NB4 (cell line): ENCODE measurements around the gene KCNQ1.

ENCODE experiments used
- DNase-seq: peaks from one replicate; pipeline ENCODE4 v3.0.0; 2010; ENCODE audit warnings: low read depth
- H3K4me3 ChIP-seq: one replicate; pipeline ENCODE4 v1.5.1; 2011; ENCODE audit warnings: mild to moderate bottlenecking, low read depth, low read length, moderate library complexity
- MYC ChIP-seq: IDR thresholded peaks from 2 replicates; pipeline ENCODE4 v1.6.1; 2011; ENCODE audit warnings: low read depth, low read length
- POLR2A ChIP-seq: IDR thresholded peaks from 2 replicates; pipeline ENCODE4 v1.6.1; 2011; ENCODE audit warnings: mild to moderate bottlenecking; ENCODE audit not compliant: insufficient read length; ENCODE audit errors: extremely low read depth
- TF ChIP-seq, protein P1 (sequence below): IDR thresholded peaks from 2 replicates; pipeline ENCODE4 v1.6.1; 2011; ENCODE audit warnings: low read depth, low read length
- TF ChIP-seq, protein P2 (sequence below): IDR thresholded peaks from one replicate; pipeline ENCODE4 v1.5.1; 2012; ENCODE audit warnings: low read depth, low read length

Gene KCNQ1

DNA sequence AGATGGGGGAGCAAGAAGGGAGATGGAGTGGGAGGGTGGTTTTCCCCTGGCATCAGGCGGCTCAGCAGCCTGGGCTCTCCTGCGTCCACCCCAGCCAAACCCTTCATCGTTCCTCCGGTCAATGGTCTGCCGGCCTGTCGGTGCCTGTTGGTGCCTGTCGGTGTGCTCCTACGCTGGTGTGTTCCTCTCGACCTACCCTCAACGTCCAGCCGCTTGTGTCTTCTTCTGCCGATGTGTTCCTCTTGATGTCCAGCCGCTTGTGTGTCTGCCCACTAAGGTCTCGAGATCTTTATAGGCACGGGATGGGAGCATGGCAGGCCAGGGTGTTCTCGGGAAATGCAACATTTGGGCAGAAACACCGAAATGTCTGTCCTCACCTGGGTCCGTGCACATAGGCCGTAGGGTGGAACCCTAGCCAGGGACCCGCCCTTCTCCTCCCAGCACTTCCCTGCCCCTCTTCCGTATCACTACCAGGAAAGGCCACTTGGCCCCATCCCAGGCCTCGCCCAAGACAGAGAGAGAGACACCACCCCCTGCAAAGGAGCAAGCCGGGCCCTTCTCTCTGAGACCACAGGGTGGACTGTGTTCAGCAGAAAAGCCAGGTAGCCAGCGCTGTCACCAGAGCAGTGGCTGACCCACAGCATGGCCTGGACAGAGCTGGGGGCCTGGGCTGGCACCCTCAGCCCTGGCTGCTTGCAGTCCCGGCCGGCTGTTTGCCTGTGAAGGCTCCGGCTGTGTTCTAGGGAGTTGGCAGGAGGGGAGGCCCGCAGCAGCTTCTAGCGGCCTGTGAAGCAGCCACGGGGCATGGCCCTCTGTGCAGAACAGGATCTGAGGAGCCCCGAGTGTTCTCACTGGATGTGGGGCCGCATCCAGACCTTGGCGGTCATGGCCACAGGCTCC lies 316.6 kb downstream of the KCNQ1 start:
- no peak for DNase-seq
- H3K4me3 ChIP-seq, result no peak overlapping the region
- TF ChIP-seq POLR2A (no peak), MYC (no peak)
- TF ChIP-seq, protein P1, sequence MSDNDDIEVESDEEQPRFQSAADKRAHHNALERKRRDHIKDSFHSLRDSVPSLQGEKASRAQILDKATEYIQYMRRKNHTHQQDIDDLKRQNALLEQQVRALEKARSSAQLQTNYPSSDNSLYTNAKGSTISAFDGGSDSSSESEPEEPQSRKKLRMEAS, result no peak
- TF ChIP-seq, protein P2, sequence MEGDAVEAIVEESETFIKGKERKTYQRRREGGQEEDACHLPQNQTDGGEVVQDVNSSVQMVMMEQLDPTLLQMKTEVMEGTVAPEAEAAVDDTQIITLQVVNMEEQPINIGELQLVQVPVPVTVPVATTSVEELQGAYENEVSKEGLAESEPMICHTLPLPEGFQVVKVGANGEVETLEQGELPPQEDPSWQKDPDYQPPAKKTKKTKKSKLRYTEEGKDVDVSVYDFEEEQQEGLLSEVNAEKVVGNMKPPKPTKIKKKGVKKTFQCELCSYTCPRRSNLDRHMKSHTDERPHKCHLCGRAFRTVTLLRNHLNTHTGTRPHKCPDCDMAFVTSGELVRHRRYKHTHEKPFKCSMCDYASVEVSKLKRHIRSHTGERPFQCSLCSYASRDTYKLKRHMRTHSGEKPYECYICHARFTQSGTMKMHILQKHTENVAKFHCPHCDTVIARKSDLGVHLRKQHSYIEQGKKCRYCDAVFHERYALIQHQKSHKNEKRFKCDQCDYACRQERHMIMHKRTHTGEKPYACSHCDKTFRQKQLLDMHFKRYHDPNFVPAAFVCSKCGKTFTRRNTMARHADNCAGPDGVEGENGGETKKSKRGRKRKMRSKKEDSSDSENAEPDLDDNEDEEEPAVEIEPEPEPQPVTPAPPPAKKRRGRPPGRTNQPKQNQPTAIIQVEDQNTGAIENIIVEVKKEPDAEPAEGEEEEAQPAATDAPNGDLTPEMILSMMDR, result no peak

DNA sequence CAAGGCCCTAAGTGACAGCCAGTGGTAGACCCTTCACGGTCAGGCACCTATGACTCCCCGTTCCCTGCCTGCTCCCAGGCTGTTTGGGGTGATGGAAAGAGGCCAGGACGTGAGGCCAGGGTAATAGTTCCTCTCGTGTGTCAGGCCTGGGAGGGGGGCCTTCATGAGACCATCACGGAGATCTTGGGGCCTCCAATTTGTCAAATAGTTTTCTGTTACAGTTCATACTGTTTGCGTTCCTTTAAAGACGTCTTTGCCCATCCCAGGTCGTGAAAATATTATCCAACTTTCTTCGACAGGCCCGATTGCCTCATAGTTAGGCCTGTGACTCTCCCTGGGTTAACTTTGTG lies 317.2 kb downstream of the KCNQ1 start:
- no peak for DNase-seq
- no peak overlapping the region for H3K4me3 ChIP-seq
- TF ChIP-seq, protein P1, result no peak
- no peak for TF ChIP-seq MYC
- TF ChIP-seq POLR2A, result no peak
- TF ChIP-seq, protein P2, result no peak

DNA sequence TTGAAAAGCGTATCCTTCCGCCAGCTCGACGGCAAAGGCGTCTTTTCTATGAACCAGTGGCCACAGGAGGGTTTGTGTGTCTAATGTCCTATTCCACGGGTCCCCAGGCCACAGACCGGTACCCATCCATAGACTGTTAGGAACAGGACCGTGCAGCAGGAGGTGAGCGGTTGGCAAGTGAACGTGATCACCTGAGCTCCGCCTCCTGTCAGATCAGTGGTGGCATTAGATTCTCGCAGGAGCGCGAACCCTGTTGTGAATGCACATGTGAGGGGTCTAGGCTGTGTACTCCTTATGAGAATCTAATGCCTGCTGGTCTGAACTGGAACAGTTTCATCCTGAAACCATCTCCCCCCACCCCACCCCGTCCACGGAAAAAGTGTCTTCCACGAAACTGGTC lies 317.6 kb downstream of the KCNQ1 start:
- TF ChIP-seq, protein P2, result no peak
- TF ChIP-seq, protein P1, result no peak
- TF ChIP-seq POLR2A, result no peak
- no peak for TF ChIP-seq MYC
- no peak for DNase-seq
- no peak overlapping the region for H3K4me3 ChIP-seq

DNA sequence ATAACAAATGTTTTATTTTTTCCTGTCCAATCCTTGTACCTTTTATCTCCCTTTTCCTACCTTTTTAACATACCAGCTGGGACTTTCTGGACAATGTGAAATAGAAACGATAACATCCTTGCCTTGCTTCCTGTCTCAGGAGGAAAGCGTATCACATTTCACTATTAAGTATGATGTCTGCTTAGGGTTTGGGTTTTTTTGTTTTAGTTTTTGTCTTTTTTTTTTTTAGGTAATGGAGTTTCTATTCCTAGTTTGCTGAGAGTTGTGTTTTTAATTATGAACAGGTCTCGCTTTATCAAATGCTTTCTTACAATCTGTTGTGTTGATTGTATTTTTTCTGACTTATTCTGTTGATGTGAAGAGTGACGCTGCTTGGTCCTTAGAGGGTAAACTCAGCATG lies 319.2 kb downstream of the KCNQ1 start:
- TF ChIP-seq, protein P2, result no peak
- TF ChIP-seq POLR2A, result no peak
- TF ChIP-seq, protein P1, result no peak
- TF ChIP-seq MYC, result no peak
- DNase-seq, result no peak

DNA sequence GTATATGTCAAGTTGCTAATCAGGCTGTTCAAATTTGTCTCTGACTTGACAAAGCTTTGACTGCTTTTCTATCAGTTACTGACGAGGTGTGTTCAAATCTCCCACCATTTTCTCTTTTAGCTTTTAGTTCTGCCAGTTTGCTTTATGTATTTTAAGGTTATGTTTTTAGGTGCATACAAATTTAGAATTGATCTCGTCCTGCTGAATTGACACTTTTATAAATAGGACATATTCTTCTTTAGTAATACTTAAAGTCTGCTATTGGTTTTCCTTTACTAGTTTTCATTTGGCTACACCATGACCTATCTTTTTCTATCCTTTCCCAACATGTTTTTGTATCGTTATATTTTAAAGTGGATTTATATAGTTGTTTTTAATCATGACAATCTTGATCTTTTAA lies 320.7 kb downstream of the KCNQ1 start:
- H3K4me3 ChIP-seq, result no peak overlapping the region
- no peak for DNase-seq
- TF ChIP-seq POLR2A, result no peak
- no peak for TF ChIP-seq MYC
- TF ChIP-seq, protein P2, result no peak
- TF ChIP-seq, protein P1, result no peak

More for the DNA sequence above, 319.2 kb downstream of the KCNQ1 start:
- H3K4me3 ChIP-seq, result no peak overlapping the region
